GM10847 (cell line): ENCODE data around the gene ASH1L.

ENCODE experiments used
- POLR2A ChIP-seq: IDR thresholded peaks from 2 replicates; pipeline ENCODE4 v1.6.1; 2011; ENCODE audit not compliant: insufficient read length; ENCODE audit errors: extremely low read depth

The ASH1L gene

DNA sequence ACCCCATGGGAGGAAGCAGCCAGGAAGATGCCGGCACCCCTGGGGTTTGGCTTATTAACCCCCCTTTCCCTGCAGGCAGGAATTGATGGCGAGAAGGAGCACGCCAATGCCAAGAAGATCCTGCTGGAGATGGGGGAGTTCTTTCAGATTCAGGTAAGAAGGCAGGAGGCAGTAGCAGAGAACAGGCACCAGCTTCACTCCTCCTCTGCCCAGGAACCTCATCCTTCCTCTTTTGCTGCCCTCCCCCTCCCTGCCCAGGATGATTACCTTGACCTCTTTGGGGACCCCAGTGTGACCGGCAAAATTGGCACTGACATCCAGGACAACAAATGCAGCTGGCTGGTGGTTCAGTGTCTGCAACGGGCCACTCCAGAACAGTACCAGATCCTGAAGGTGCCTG, 243.1 kb downstream of the ASH1L start:
- no peak for TF ChIP-seq POLR2A

DNA sequence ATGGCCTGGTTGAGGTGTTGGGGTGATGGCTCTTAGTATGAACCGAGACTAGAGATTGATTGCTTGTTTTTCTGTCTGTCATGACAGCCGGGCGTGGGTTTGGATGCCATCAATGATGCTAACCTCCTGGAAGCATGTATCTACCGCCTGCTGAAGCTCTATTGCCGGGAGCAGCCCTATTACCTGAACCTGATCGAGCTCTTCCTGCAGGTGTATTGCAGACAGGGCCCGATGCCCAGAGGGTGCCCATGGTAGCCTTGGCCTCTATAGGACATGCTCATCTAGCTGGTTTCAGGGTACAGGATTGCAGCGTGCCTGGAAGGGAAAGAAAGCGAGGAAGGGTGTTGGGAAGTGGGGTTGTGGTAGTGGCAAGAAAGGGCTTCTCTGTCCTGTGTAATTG, 244.5 kb downstream of the ASH1L start:
- no peak for TF ChIP-seq POLR2A

DNA sequence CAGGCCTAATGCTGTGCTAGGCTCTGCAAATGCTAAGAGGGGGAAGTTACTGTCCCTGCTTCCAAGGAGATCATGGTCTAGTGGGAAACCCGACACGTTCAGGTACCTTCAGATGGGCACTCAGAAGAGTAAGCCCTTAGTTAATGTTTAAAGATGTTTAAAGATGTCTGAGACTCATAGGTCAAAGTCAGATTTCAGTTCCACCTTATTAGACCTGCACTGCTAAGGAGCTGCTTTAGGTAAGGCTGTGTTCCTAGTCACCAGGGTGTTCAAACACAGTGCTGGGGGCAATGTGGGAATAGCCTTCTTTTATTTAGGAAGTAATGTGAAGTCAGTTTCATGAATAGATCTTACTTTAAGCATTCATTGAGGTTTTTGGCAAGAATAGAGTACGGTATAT, 245.7 kb downstream of the ASH1L start:
- TF ChIP-seq POLR2A = no peak

DNA sequence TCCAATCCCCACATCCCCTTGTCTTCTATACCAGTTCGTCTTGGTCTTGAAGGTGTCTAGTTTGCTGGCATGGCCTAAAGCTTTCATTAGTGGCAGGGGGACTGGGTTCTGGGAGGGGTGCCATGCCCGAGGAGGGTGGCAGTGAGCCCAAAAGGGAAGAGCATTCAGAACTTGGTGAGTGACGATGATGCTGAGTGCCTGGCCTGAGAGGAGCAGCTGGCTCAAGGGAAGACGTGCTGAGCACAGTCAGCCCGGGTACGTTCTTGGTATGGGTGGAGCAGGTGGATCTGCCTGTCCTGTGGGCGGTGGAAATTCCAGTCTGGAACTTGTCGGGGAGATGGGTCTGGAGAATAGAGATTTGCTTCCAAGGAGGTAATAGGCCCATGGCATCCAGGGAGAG, 249.3 kb downstream of the ASH1L start:
- TF ChIP-seq POLR2A = no peak

DNA sequence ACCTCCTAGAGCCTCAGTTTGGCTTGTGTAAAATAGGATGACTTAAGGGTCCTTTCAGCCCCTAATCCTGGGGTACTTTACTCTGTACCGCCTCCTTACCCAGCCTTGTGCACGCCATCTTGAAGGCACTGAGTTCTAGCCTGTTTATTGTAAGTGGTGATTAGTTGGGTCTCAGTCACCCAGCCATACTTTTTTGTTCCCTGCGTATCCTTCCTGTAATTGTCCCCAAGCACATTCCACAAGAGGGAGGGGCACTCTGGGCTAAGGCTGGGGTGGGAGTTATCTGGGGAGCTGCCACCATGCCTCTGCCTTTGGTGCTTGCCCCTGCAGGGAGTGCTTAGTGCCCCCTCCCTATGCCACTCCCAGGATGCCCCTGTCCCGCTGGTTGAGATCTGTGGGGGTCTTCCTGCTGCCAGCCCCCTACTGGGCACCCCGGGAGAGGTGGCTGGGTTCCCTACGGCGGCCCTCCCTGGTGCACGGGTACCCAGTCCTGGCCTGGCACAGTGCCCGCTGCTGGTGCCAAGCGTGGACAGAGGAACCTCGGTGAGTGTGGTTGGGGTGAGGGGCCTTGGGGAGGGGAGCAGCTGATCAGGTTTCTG, 253.1 kb downstream of the ASH1L start:
- no peak for TF ChIP-seq POLR2A

DNA sequence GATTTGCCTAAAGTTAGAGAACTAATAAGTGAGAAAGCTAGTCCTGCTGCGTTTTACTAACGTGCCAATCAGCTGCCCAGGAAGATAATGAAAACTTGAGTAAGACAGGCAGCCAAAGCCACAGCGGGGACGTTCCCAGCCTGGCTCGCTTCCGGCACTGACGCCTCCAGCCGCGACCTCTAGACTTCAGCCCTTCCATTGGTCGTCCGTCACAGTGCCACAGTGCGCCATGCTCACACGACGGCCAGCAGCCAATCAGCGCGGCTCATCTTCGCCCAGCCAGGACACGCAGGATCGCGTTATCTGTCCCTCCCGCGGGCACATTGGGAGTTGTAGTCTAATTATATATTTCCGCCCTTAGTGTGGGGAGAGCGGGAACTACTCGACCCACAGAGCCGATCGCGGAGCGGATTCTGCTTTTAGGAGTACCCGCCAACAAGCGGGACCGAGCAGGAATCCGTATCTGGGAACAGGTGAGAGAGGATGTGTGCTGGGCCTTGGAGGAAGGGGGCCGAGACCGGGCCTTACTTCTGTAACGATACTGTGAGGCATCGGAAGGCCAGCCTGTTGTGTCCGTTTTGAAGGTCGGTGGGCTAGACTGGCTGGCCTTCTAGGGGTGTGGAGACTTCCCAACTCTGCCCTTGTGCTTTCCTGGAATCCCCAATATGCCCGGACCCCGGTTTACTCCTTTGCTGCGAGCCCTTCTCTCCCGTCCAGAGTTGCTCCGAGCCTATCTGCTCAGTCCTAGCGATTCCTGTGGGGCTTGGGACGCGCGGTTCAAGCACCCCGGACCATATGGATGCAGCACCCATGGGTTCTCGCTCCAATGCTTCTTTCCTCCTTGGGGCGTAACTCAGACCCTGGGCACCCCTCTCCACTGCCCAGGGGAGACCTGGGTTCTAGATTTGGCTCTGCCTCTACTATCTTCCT, 253.8 kb downstream of the ASH1L start, which contains the start of gene FDPS:
FDPS (plus strand) TSS at position 374 of the 930 bp plus-strand sequence. CDS start 924 bp downstream, outside the sequence.
- TF ChIP-seq POLR2A = peak; percentile 86

DNA sequence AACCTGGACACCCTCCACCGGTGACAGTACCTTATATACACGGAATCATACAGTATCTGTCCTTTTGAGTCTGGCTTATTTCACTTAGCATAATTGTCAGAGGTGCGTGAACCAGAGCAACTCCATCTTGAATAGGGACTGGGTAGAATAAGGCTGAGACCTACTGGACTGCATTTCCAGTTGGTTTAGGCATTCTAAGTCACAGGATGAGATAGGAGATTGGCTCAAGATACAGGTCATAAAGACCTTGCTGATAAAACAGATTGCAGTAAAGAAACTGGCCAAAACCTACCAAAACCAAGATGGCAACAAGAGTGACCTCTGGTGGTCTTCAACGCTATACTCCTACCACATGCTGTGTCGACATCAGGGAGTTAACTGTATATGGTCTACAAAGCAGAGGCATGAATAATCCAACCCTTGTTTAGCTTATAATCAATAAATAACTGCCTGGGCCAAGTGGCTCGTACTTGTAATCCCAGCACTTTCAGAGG, 255.3 kb downstream of the ASH1L start:
- no peak for TF ChIP-seq POLR2A

DNA sequence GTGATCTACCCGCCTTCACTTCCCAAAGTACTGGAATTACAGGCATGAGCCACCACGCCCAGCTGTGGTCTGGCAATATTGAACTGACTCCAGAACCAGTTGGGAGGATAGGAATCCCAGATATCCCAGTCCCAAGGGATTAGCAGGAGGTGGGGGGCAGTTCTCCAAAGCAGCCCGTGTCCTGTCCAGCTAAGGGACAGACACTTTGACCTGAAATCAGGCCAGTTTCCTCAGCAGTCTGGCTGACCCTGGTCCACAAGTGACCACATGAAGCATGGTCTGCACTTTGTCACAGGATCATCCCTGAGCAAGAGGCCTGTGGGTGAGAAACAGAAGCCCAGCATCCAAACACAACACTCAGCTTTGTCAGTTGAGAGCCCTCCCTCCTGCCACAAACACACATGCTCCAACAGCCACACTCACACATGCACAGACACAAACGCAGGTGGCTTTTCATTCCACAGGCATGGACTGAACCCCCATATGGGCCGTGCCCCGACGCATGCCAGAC, 256.7 kb downstream of the ASH1L start:
- TF ChIP-seq POLR2A = no peak

DNA sequence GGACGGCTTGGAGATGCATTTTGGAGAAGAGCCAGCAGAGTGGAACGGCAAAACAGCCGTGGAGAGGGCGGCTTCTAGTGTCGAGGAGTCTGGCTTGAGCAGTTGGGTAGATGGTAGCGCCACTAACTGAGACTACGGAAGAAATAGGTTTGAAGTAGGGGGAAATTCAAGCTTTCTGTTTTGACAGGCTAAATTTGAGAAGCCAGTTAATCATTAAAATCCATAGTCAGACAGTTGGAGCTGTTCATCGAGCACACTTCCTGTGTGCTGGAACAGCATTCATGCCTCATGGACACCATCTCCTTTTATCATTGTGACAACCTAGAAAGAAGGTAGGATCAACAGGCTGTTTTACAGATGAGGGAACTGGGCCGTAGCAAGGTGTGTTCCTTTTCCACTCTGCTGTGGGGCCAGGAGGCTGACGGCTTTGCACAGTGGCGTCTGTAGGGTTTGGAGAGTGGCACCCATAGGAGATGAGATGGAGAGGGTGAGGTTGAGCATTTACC, 258.0 kb downstream of the ASH1L start:
- TF ChIP-seq POLR2A = no peak

DNA sequence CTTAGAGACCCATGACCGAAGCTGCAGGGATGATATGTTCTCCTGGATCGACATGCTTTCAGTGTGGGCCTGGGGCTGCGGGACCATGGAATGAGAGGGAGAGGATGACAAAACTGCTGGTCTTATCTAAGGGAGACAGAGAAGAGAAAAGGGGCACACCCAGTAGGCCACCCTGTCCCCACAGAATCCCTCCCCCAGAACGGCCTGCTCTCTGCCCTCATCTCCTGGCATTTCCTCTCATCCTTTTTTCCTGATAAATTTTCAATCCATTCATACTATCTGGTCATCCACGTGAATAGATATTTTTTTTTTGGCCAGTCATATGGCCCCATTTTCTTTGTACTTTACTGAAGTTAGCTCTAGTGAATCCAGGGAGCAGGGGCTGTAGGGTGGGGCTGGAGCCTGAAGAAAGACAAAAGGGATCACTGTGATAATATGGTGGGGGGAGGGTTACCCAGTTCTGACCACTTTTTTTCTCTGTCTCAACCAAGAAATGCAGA, 261.2 kb downstream of the ASH1L start, which contains the start of gene PKLR:
PKLR (minus strand) TSS at position 97 of the 500 bp plus-strand sequence; CDS start at position 54, 43 bp downstream.
- no peak for TF ChIP-seq POLR2A

DNA sequence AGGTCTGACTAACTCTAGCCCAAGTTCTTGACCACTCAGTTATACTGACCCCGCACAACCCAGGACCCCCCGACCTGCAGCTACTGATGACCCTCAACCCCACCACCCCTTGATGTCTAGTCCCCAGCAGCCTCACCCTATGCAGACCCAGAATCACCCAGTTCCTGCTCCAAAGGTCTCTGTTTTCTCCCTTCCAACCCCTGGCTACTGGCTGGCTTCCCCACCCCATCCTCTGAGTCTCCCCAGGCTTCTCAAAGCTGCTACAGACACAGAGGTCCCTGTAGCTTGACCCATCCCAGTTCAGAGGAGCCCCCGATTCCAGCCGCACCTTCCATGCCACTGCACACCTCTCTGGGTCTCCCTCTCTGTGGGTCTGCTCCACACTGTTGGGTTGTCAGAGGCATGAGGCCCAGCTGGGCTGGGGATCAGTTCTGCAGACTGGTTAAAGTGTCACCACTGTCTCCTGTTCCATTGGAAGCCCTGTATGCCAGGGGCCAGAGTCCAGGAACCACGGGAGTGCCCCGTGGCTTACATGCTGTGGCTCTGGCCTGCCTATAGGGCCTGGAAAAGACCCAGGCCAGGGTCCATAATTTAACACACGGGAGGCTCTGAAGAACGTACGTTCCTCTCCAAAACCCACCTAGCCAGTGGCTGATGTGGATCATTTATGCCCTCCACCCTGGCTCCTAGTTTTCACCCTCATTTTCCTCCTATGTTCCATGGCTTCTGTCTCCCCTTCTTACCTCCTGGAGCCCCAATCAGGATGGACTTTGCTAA, 261.9 kb downstream of the ASH1L start:
- no peak for TF ChIP-seq POLR2A

DNA sequence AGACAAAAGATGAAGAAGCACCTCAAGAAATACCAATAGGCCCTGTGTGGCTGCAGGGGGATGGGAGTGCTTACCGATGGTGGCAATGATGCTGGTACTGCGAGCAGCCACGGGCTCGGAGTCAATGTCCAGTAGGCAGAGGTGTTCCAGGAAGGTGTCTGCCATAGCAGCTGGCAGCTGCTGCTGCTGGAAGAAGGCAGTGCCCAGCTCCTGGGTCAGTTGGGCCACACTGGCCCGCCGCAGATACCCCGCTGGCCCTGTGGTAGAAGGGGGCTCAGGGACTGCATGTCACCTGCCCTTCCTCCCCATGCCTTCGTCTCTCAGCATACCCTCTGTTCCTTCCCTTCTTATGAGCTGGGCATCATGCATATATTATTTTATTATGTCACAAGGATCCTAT, 262.6 kb downstream of the ASH1L start:
- no peak for TF ChIP-seq POLR2A

DNA sequence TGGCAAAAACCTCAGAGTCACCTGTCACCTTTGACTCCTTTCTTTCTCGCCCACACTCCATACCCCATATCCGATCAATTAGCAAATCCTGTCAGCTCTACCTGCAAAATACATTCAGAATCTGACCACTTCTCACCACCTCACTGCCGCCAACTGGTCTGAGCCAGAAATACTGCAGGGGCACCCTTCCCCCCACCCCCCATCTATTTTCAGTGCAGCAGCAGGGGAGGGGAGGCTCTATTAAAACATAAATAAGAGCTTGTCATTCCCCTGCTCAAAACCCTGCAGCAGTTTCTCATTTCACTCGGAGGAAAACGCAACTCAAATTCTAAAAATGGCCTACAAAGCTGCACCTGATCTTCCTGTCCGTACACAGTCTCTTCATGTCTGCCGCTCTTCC, 265.2 kb downstream of the ASH1L start:
- no peak for TF ChIP-seq POLR2A

DNA sequence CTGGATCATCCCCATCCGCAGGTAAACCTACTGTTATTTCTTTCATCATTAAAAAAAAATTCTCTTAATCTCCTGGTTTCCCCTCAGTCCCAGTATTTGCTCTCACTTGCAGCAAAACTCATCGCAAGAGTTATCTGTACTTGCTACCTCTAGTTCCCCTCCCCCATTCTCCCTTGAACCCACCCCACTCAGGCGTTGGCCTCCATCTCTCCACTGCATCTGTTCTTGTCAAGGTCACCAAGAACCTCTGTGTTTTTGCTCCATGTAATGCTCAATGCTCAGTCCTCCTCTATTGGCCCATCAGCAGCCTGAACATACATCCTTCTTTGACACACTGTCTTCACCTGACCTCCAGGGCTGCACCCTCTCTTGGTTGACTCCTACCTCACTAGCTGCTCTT, 265.9 kb downstream of the ASH1L start:
- TF ChIP-seq POLR2A = no peak

DNA sequence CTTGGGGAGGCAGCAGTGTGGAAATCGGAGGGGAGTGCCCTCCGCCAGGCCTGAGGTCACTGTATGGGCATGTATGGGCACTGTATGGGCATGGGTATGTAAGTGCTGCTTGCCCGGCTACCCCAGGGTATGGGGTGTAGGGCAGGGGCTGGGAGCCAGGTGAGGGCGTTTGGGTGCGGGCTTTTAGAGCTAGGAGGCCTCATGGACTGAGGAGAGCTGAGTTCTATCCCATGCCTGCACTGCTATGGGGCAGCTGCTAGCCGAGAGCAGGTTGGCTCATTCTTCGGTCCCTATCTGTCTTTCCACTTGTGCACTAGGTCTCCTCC, 266.7 kb downstream of the ASH1L start:
- TF ChIP-seq POLR2A = no peak
